GM12878 (cell line): Measurements from ENCODE around the gene IL16. TPM values are rescaled to one million over a fixed set of nuclear protein-coding genes. Genes with fewer than 3 reads are reported as not detected.

Source experiments
- ATF2 ChIP-seq: IDR thresholded peaks from 2 replicates; pipeline ENCODE4 v1.6.1; 2012; ENCODE audit warnings: low read length, inconsistent platforms
- DPF2 ChIP-seq: fragments of 450-650 bp; IDR thresholded peaks from 2 replicates; pipeline ENCODE4 v1.6.1; 2017; ENCODE audit warnings: mild to moderate bottlenecking
- E4F1 ChIP-seq: fragments of 450-650 bp; IDR thresholded peaks from 2 replicates; pipeline ENCODE4 v1.6.1; 2018; ENCODE audit warnings: borderline replicate concordance, mild to moderate bottlenecking; ENCODE audit not compliant: partially characterized antibody
- ETV6 ChIP-seq, 2 experiments: fragments of 450-650 bp in 1 of 2; IDR thresholded peaks in 1 of 2; conservative IDR thresholded peaks in 1 of 2; 2 replicates each; pipeline ENCODE4 v1.6.1; 2014; ENCODE audit warnings: antibody characterized with exemption in 1 of 2, borderline replicate concordance in 1 of 2, low read depth in 1 of 2, mild to moderate bottlenecking in 1 of 2, moderate library complexity in 1 of 2
- FOXK2 ChIP-seq: fragments of 450-650 bp; IDR thresholded peaks from 2 replicates; pipeline ENCODE4 v1.6.1; 2017; ENCODE audit warnings: mild to moderate bottlenecking, moderate library complexity
- GATAD2B ChIP-seq: fragments of 450-650 bp; conservative IDR thresholded peaks from 2 replicates; pipeline ENCODE4 v1.6.1; 2017; ENCODE audit warnings: low read depth, mild to moderate bottlenecking, moderate library complexity
- HCFC1 ChIP-seq: fragments of 150-350 bp; IDR thresholded peaks from 2 replicates; pipeline ENCODE4 v1.6.1; 2014; ENCODE audit warnings: low read length
- HSF1 ChIP-seq: fragments of 150-350 bp; IDR thresholded peaks from 2 replicates; pipeline ENCODE4 v1.6.1; 2014; ENCODE audit warnings: mild to moderate bottlenecking, low read depth, low read length
- JUND ChIP-seq: IDR thresholded peaks from 2 replicates; pipeline ENCODE4 v1.6.1; 2012; ENCODE audit warnings: low read depth, mild to moderate bottlenecking, low read length, improper control_type of control experiment, moderate library complexity
- MAX ChIP-seq: IDR thresholded peaks from 2 replicates; pipeline ENCODE4 v1.6.1; 2012; ENCODE audit warnings: low read depth, low read length, improper control_type of control experiment
- NKRF ChIP-seq: fragments of 450-650 bp; conservative IDR thresholded peaks from 2 replicates; pipeline ENCODE4 v1.6.1; 2017; ENCODE audit warnings: mild to moderate bottlenecking, moderate library complexity
- POLR2AphosphoS2 ChIP-seq: IDR thresholded peaks from 2 replicates; pipeline ENCODE4 v1.6.1; 2011; ENCODE audit warnings: low read depth, mild to moderate bottlenecking, low read length, improper control_type of control experiment, moderate library complexity
- RELB ChIP-seq: fragments of 450-650 bp; IDR thresholded peaks from 2 replicates; pipeline ENCODE4 v1.6.1; 2017; ENCODE audit warnings: low read depth, mild to moderate bottlenecking, moderate library complexity
- SIN3A ChIP-seq: IDR thresholded peaks from 2 replicates; pipeline ENCODE4 v1.6.1; 2012; ENCODE audit warnings: low read depth, low read length, improper control_type of control experiment
- SMAD5 ChIP-seq: IDR thresholded peaks from 2 replicates; pipeline ENCODE4 v1.6.1; 2016; ENCODE audit warnings: antibody characterized with exemption, low read depth
- SPI1 ChIP-seq: IDR thresholded peaks from 2 replicates; pipeline ENCODE4 v1.6.1; 2011; ENCODE audit warnings: low read depth, mild to moderate bottlenecking, low read length, moderate library complexity, borderline replicate concordance; ENCODE audit not compliant: insufficient read depth
- ZBED1 ChIP-seq: IDR thresholded peaks from 2 replicates; pipeline ENCODE4 v1.6.1; 2016; ENCODE audit warnings: borderline replicate concordance
- ZBTB33 ChIP-seq: fragments of 450-650 bp; IDR thresholded peaks from 2 replicates; pipeline ENCODE4 v1.6.1; 2017; ENCODE audit warnings: mild to moderate bottlenecking
- polyA plus RNA-seq, 11 experiments: library from polyadenylated mRNA; depleted of rRNA in 4 of 11; unstranded in 6 of 11; stranded (reverse) in 5 of 11; fragments of >200 nt; fragmentation: Nextera tagmentation in 4 of 11; fragmentation: Illumina TruSeq in 1 of 11; extraction: Ambion mirVana in 4 of 11; extraction: Trizol in 1 of 11; gene quantifications; 1 replicate in 1 of 11; 2 replicates in 10 of 11; pipeline versions ENCODE4 v1.2.1 to v1.2.3, GENCODE V29; 2011 to 2016; ENCODE audit warnings: inconsistent platforms in 2 of 11, missing spikeins in 2 of 11, low read depth in 1 of 11
- total RNA-seq, 4 experiments: library from RNA; depleted of rRNA in 3 of 4; stranded (reverse); fragments of >200 nt in 3 of 4; fragmentation: Illumina TruSeq in 1 of 4; extraction: Trizol in 1 of 4; gene quantifications; 2 replicates each; pipeline versions ENCODE4 v1.2.1 to v1.2.3, GENCODE V29; 2013 to 2021

Gene IL16
- total and polyA plus RNA-seq, 10 of the 15 experiments (the other 5 are each of a cell fraction or from before 2014, with no cell fraction given), result 21.7 to 206 (median 44.5) TPM

GRCh38 chr15:81286621-81287121 is 90.0 kb downstream of the IL16 start (continued):
- TF ChIP-seq POLR2AphosphoS2, result no peak
- TF ChIP-seq HCFC1, result no peak
- TF ChIP-seq SMAD5, result no peak
- no peak for TF ChIP-seq ETV6 (conservative IDR thresholded peaks at IDR 0.05 in 1 of 2, IDR thresholded peaks at IDR 0.05 in 1 of 2; ENCODE audit: borderline replicate concordance in 1 of 2, low read depth in 1 of 2)
- TF ChIP-seq ATF2, result peak; percentile 72
- 0 out of 2 replicates have a peak, but pooled peaks have one; percentile 21 for TF ChIP-seq RELB
- no peak for TF ChIP-seq SIN3A
- TF ChIP-seq HSF1, result no peak
- 0 out of 2 replicates have a peak, but pooled peaks have one; percentile 34 for TF ChIP-seq ZBED1
- TF ChIP-seq E4F1, result no peak
- no peak for TF ChIP-seq GATAD2B
- no peak for TF ChIP-seq ZBTB33
- no peak for TF ChIP-seq NKRF
- TF ChIP-seq FOXK2, result no peak
- no peak for TF ChIP-seq DPF2
- TF ChIP-seq MAX, result no peak
- TF ChIP-seq SPI1, result no peak
- TF ChIP-seq JUND, result no peak
